H9 (cell line): ENCODE measurements around the gene PHF11. TPM values are rescaled to one million over a fixed set of nuclear protein-coding genes. Genes with fewer than 3 reads are reported as not detected.

Experiments
- DNase-seq: peaks from one replicate; pipeline ENCODE4 v3.0.0-alpha.2; 2017
- H2AFZ ChIP-seq: one replicate; pipeline ENCODE4 v1.6.1; 2013; ENCODE audit warnings: mild to moderate bottlenecking, low read length, control low read depth, moderate library complexity
- H2AK5ac ChIP-seq: 2 replicates; pipeline ENCODE4 v1.6.1; 2013; ENCODE audit warnings: low read length, control low read depth, mixed read lengths; ENCODE audit not compliant: insufficient read length
- H2BK120ac ChIP-seq: one replicate; pipeline ENCODE4 v1.6.1; 2013; ENCODE audit warnings: low read depth, mild to moderate bottlenecking, low read length, control low read depth, inconsistent platforms; ENCODE audit not compliant: poor library complexity, severe bottlenecking
- H2BK12ac ChIP-seq: 2 replicates; pipeline ENCODE4 v1.6.1; 2013; ENCODE audit warnings: low read length, control low read depth, mixed read lengths, low read depth; ENCODE audit not compliant: insufficient read length
- H2BK15ac ChIP-seq: 2 replicates; pipeline ENCODE4 v1.6.1; 2013; ENCODE audit warnings: low read depth, low read length, control low read depth
- H2BK20ac ChIP-seq: one replicate; pipeline ENCODE4 v1.6.1; 2013; ENCODE audit warnings: low read depth, mild to moderate bottlenecking, low read length, control low read depth, inconsistent platforms; ENCODE audit not compliant: poor library complexity, severe bottlenecking
- H2BK5ac ChIP-seq: 2 replicates; pipeline ENCODE4 v1.6.1; 2013; ENCODE audit warnings: low read length, control low read depth, mixed read lengths; ENCODE audit not compliant: insufficient read length
- H3K14ac ChIP-seq: 2 replicates; pipeline ENCODE4 v1.6.1; 2013; ENCODE audit warnings: low read length, control low read depth; ENCODE audit not compliant: insufficient read depth
- H3K18ac ChIP-seq: 2 replicates; pipeline ENCODE4 v1.6.1; 2013; ENCODE audit warnings: low read depth, mild to moderate bottlenecking, mixed read lengths, low read length, control low read depth; ENCODE audit not compliant: insufficient read length
- H3K23ac ChIP-seq: 2 replicates; pipeline ENCODE4 v1.6.1; 2013; ENCODE audit warnings: low read length, control low read depth, mixed read lengths, low read depth; ENCODE audit not compliant: insufficient read length
- H3K23me2 ChIP-seq: 2 replicates; pipeline ENCODE4 v1.6.1; 2013; ENCODE audit warnings: low read depth, mild to moderate bottlenecking, mixed read lengths, low read length, control low read depth; ENCODE audit not compliant: insufficient read length, poor library complexity, severe bottlenecking
- H3K27ac ChIP-seq: 2 replicates; pipeline ENCODE4 v1.5.1; 2013; ENCODE audit warnings: low read length, control low read depth, mixed read lengths, low read depth; ENCODE audit not compliant: insufficient read length
- H3K27me3 ChIP-seq: 2 replicates; pipeline ENCODE4 v1.6.1; 2013; ENCODE audit warnings: low read length, control low read depth, inconsistent platforms; ENCODE audit not compliant: insufficient read depth
- H3K4ac ChIP-seq: 2 replicates; pipeline ENCODE4 v1.6.1; 2013; ENCODE audit warnings: low read depth, mild to moderate bottlenecking, control low read depth, inconsistent platforms, low read length, moderate library complexity
- H3K4me1 ChIP-seq: 2 replicates; pipeline ENCODE4 v1.6.1; 2013; ENCODE audit warnings: low read length, control low read depth, inconsistent platforms; ENCODE audit not compliant: insufficient read depth
- H3K4me2 ChIP-seq: 2 replicates; pipeline ENCODE4 v1.6.1; 2013; ENCODE audit warnings: low read length, control low read depth, mixed read lengths; ENCODE audit not compliant: insufficient read length, insufficient read depth
- H3K56ac ChIP-seq: 2 replicates; pipeline ENCODE4 v1.6.1; 2013; ENCODE audit warnings: low read depth, mild to moderate bottlenecking, mixed read lengths, low read length, control low read depth; ENCODE audit not compliant: insufficient read length
- H3K79me1 ChIP-seq: 2 replicates; pipeline ENCODE4 v1.6.1; 2013; ENCODE audit warnings: low read depth, mild to moderate bottlenecking, moderate library complexity, low read length, control low read depth, inconsistent platforms; ENCODE audit not compliant: insufficient read depth, poor library complexity, severe bottlenecking
- H3K79me2 ChIP-seq: 2 replicates; pipeline ENCODE4 v1.6.1; 2013; ENCODE audit warnings: low read length, control low read depth, inconsistent platforms; ENCODE audit not compliant: insufficient read depth
- H3K9ac ChIP-seq: 2 replicates; pipeline ENCODE4 v1.6.1; 2013; ENCODE audit warnings: low read length, control low read depth, mixed read lengths; ENCODE audit not compliant: insufficient read length; ENCODE audit errors: extremely low read depth
- H3K9me3 ChIP-seq: one replicate; pipeline ENCODE4 v1.6.1; 2013; ENCODE audit warnings: low read depth, low read length, inconsistent platforms; ENCODE audit not compliant: control insufficient read depth
- H3T11ph ChIP-seq: one replicate; pipeline ENCODE4 v1.6.1; 2013; ENCODE audit warnings: mild to moderate bottlenecking, low read length, control low read depth, inconsistent platforms
- H4K20me1 ChIP-seq: one replicate; pipeline ENCODE4 v1.6.1; 2013; ENCODE audit not compliant: control insufficient read depth, insufficient read length, insufficient read depth
- H4K5ac ChIP-seq: 2 replicates; pipeline ENCODE4 v1.6.1; 2013; ENCODE audit warnings: low read depth, mild to moderate bottlenecking, mixed read lengths, low read length, control low read depth; ENCODE audit not compliant: insufficient read length
- H4K8ac ChIP-seq: replicated peaks from 2 replicates; pipeline ENCODE4 v1.6.1; 2013; ENCODE audit warnings: low read length, control low read depth, mixed read lengths, low read depth; ENCODE audit not compliant: insufficient read length
- H4K91ac ChIP-seq: 2 replicates; pipeline ENCODE4 v1.6.1; 2013; ENCODE audit warnings: low read depth, mild to moderate bottlenecking, moderate library complexity, mixed read lengths, low read length, control low read depth; ENCODE audit not compliant: insufficient read length
- H3K27ac Mint-ChIP-seq, 3 experiments: 2 replicates in 2 of 3; 3 replicates in 1 of 3; pipeline ENCODE4 v1.8.0; 2020 to 2021; ENCODE audit warnings: mixed read lengths in 3 of 3, mild to moderate bottlenecking in 1 of 3, moderate library complexity in 1 of 3
- H3K27me3 Mint-ChIP-seq: 2 replicates; pipeline ENCODE4 v1.8.0; 2021; ENCODE audit warnings: low read depth, mild to moderate bottlenecking, moderate library complexity, mixed read lengths
- H3K36me3 Mint-ChIP-seq, 3 experiments: 2 replicates in 2 of 3; 3 replicates in 1 of 3; pipeline ENCODE4 v1.8.0; 2020 to 2021; ENCODE audit warnings: low read depth in 3 of 3, mixed read lengths in 3 of 3; ENCODE audit not compliant: insufficient read depth in 1 of 3
- H3K4me1 Mint-ChIP-seq, 2 experiments: 2 replicates each; pipeline ENCODE4 v1.8.0; 2020; ENCODE audit warnings: mixed read lengths in 2 of 2
- H3K4me3 Mint-ChIP-seq, 2 experiments: 2 replicates in 1 of 2; 3 replicates in 1 of 2; pipeline ENCODE4 v1.8.0; 2020 to 2021; ENCODE audit warnings: mild to moderate bottlenecking in 2 of 2, mixed read lengths in 2 of 2, moderate library complexity in 1 of 2
- H3K9me3 Mint-ChIP-seq, 2 experiments: 2 replicates in 1 of 2; 3 replicates in 1 of 2; pipeline ENCODE4 v1.8.0; 2020; ENCODE audit warnings: mild to moderate bottlenecking in 2 of 2, mixed read lengths in 2 of 2, moderate library complexity in 1 of 2
- WGBS: extraction: QIAGEN DNeasy Blood & Tissue Kit; methylation state at CpG from one replicate; pipeline ENCODE4 v1.1.7; 2013; ENCODE audit warnings: missing lambda C conversion rate, low lambda C conversion rate, mixed read lengths; ENCODE audit not compliant: insufficient read length; ENCODE audit errors: extremely low coverage; 5-methylcytosine and 5-hydroxymethylcytosine counted together
- total RNA-seq: library from RNA; stranded (reverse); gene quantifications from 2 replicates; pipeline ENCODE4 v1.2.1, GENCODE V29; 2021
- TF ChIP-seq, protein P1 (sequence below): fragments of 200-600 bp; sonication (generic); conservative IDR thresholded peaks from 3 replicates; pipeline ENCODE4 v1.8.0; 2021; ENCODE audit warnings: antibody characterized with exemption, mild to moderate bottlenecking

The PHF11 gene
- total RNA-seq, 1 experiment from 2014 or later, result 13.5 TPM

DNA sequence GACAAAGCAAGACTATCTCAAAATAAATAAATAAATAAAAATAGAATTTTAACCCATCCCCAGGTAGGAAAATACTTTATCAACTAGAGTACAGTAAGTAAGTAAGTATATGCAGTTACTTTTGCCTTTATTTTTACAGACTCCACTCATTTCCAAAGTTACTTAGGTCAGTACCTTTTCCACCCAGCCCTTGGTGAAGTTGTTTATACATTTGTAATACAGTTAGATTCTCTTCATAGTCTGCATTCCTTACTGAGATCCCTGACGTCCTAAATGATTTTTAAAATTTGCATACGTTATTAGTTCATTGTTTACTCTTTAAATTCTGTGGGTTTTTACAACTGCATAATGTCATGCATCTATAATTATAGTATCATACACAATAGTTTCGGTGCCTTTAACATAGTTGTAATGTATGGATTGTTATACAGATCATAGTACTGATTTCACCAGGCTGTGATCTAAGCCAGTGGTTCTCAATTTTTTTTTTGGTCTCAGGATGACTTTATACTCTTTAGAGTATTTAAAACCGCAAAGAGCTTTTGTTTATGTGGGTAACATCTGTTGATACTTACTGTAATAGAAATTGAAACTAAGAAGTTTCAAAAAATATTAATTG lies 41.3 kb upstream of the PHF11 start:
- H2BK5ac ChIP-seq, result no peak overlapping the region
- H3K4me2 ChIP-seq, result no peak overlapping the region
- no peak overlapping the region for H2BK15ac ChIP-seq
- no peak overlapping the region for H3K14ac ChIP-seq
- no peaks in the 10 kb centered on the region for H3K79me1 ChIP-seq
- Mint-ChIP-seq H3K4me1 (no peaks in the 10 kb centered on the region), H3K36me3 (no peaks in the 10 kb centered on the region), H3K4me3 (no peak overlapping the region), H3K27me3 (no peaks in the 10 kb centered on the region), H3K27ac (no peak overlapping the region), H3K9me3 (no peaks in the 10 kb centered on the region)
- TF ChIP-seq, protein P1, sequence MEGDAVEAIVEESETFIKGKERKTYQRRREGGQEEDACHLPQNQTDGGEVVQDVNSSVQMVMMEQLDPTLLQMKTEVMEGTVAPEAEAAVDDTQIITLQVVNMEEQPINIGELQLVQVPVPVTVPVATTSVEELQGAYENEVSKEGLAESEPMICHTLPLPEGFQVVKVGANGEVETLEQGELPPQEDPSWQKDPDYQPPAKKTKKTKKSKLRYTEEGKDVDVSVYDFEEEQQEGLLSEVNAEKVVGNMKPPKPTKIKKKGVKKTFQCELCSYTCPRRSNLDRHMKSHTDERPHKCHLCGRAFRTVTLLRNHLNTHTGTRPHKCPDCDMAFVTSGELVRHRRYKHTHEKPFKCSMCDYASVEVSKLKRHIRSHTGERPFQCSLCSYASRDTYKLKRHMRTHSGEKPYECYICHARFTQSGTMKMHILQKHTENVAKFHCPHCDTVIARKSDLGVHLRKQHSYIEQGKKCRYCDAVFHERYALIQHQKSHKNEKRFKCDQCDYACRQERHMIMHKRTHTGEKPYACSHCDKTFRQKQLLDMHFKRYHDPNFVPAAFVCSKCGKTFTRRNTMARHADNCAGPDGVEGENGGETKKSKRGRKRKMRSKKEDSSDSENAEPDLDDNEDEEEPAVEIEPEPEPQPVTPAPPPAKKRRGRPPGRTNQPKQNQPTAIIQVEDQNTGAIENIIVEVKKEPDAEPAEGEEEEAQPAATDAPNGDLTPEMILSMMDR, result no peak
- H4K8ac ChIP-seq, result no peak overlapping the region
- H3K27ac ChIP-seq, result no peak overlapping the region
- H2AK5ac ChIP-seq, result no peak overlapping the region
- WGBS, result no CpG with 5 or more reads among the region's 4 CpGs
- H4K91ac ChIP-seq, result no peak overlapping the region
- H3K23me2 ChIP-seq, result no peaks in the 10 kb centered on the region
- no peak overlapping the region for H2BK120ac ChIP-seq
- H3K18ac ChIP-seq, result no peak overlapping the region
- no peak overlapping the region for H3K9ac ChIP-seq
- no peaks in the 10 kb centered on the region for H3K27me3 ChIP-seq
- H2BK12ac ChIP-seq, result no peak overlapping the region
- no peak for DNase-seq
- H3K4me1 ChIP-seq, result no peaks in the 10 kb centered on the region
- H3K4ac ChIP-seq, result no peak overlapping the region
- no peak overlapping the region for H3T11ph ChIP-seq
- no peaks in the 10 kb centered on the region for H3K9me3 ChIP-seq
- no peak overlapping the region for H2BK20ac ChIP-seq
- no peaks in the 10 kb centered on the region for H3K79me2 ChIP-seq
- H3K23ac ChIP-seq, result no peak overlapping the region
- H3K56ac ChIP-seq, result no peak overlapping the region
- no peaks in the 10 kb centered on the region for H4K20me1 ChIP-seq
- no peak overlapping the region for H2AFZ ChIP-seq
- H4K5ac ChIP-seq, result no peak overlapping the region
